Neural progenitor cell (in vitro differentiated cells): ENCODE results near the gene PHKG1.
"Not testable (repeated sequence)": the region's sequence is repeated elsewhere in the genome, so short reads cannot be mapped to it uniquely, and the experiment has no call there.

ENCODE experiments used
- CTCF ChIP-seq: fragments of 200-600 bp; sonication (generic); IDR thresholded peaks from 2 replicates; pipeline ENCODE4 v1.5.1; 2017; ENCODE audit warnings: antibody characterized with exemption, mild to moderate bottlenecking
- EZH2 ChIP-seq: fragments of 200-600 bp; sonication (generic); IDR thresholded peaks from 2 replicates; pipeline ENCODE4 v1.6.1; 2017; ENCODE audit warnings: antibody characterized with exemption, mild to moderate bottlenecking, moderate library complexity
- EZH2phosphoT487 ChIP-seq: fragments of 200-600 bp; sonication (generic); IDR thresholded peaks from 2 replicates; pipeline ENCODE4 v1.6.1; 2017; ENCODE audit warnings: antibody characterized with exemption

- not testable (repeated sequence) for TF ChIP-seq CTCF, EZH2, EZH2phosphoT487
These were observed 5.6 kb upstream of the PHKG1 start for GRCh38 chr7:56098187-56099008.
